ENCODE measurements around the gene ANK3.

- TF ChIP-seq TAF1 (IDR thresholded peaks at IDR 0.05; ENCODE audit: borderline replicate concordance, insufficient read depth, low read length), result no peak
- no peak for TF ChIP-seq POLR2AphosphoS5 (IDR thresholded peaks at IDR 0.05; ENCODE audit: low read depth, low read length)
- TF ChIP-seq SIN3A (IDR thresholded peaks at IDR 0.05; ENCODE audit: borderline replicate concordance, insufficient read depth, low read length), result no peak
Observed at GRCh38 chr10:60073781-60074656, 315.7 kb downstream of the ANK3 start.
